SK-N-SH treated with all-trans-retinoic acid at 6 μM for 48 hours (cell line): ENCODE data around the gene CDH4.

Source experiments
- ATAC-seq: fragments of 200-7000 bp; cut with Tn5 transposase; 3 replicates; pipeline ENCODE4 v1.9.1; 2020; ENCODE audit warnings: mild to moderate bottlenecking, moderate library complexity
- BACH2 ChIP-seq: fragments of 250-450 bp; sonication (Bioruptor Pico); IDR thresholded peaks from 2 replicates; pipeline ENCODE4 v1.9.0; 2021; ENCODE audit warnings: mild to moderate bottlenecking, borderline replicate concordance
- CSDC2 ChIP-seq: fragments of 250-450 bp; sonication (Bioruptor Pico); IDR thresholded peaks from 2 replicates; pipeline ENCODE4 v1.5.0; 2020; ENCODE audit warnings: mild to moderate bottlenecking, moderate library complexity
- CSRNP3 ChIP-seq: fragments of 250-450 bp; sonication (Bioruptor Pico); IDR thresholded peaks from 2 replicates; pipeline ENCODE4 v1.5.1; 2021; ENCODE audit warnings: mild to moderate bottlenecking, moderate library complexity
- GLIS3 ChIP-seq: fragments of 250-450 bp; sonication (Bioruptor Pico); IDR thresholded peaks from 2 replicates; pipeline ENCODE4 v1.5.0; 2020; ENCODE audit warnings: mild to moderate bottlenecking, moderate library complexity
- OSR1 ChIP-seq: fragments of 250-450 bp; sonication (Bioruptor Pico); IDR thresholded peaks from 2 replicates; pipeline ENCODE4 v1.8.0; 2022; ENCODE audit warnings: moderate library complexity, mild to moderate bottlenecking, inconsistent platforms
- POU6F1 ChIP-seq: fragments of 250-450 bp; sonication (Bioruptor Pico); IDR thresholded peaks from 2 replicates; pipeline ENCODE4 v1.8.0; 2021; ENCODE audit warnings: low read depth, mild to moderate bottlenecking, moderate library complexity, borderline replicate concordance
- RARB ChIP-seq: fragments of 250-450 bp; sonication (Bioruptor Pico); IDR thresholded peaks from 2 replicates; pipeline ENCODE4 v1.8.0; 2021; ENCODE audit warnings: mild to moderate bottlenecking, moderate library complexity
- SNAI2 ChIP-seq: fragments of 250-450 bp; sonication (Bioruptor Pico); IDR thresholded peaks from 2 replicates; pipeline ENCODE4 v1.5.0; 2020; ENCODE audit warnings: mild to moderate bottlenecking, moderate library complexity
- TCF4 ChIP-seq: fragments of 250-450 bp; sonication (Bioruptor Pico); IDR thresholded peaks from 2 replicates; pipeline ENCODE4 v1.8.0; 2021; ENCODE audit warnings: mild to moderate bottlenecking, moderate library complexity, borderline replicate concordance
- TOX ChIP-seq: fragments of 250-450 bp; sonication (Bioruptor Pico); IDR thresholded peaks from 2 replicates; pipeline ENCODE4 v1.8.0; 2021; ENCODE audit warnings: mild to moderate bottlenecking, moderate library complexity, borderline replicate concordance
- ZC3H10 ChIP-seq: fragments of 250-450 bp; sonication (Bioruptor Pico); IDR thresholded peaks from 2 replicates; pipeline ENCODE4 v1.5.1; 2021; ENCODE audit warnings: mild to moderate bottlenecking, moderate library complexity
- ZFP30 ChIP-seq: fragments of 450-650 bp; formaldehyde crosslinking; IDR thresholded peaks from 2 replicates; pipeline ENCODE4 v1.5.0; 2022; ENCODE audit warnings: mild to moderate bottlenecking, moderate library complexity
- ZNF70 ChIP-seq: fragments of 450-650 bp; formaldehyde crosslinking; IDR thresholded peaks from 2 replicates; pipeline ENCODE4 v1.5.0; 2020; ENCODE audit warnings: mild to moderate bottlenecking, moderate library complexity
- ZNF8 ChIP-seq: fragments of 450-650 bp; formaldehyde crosslinking; IDR thresholded peaks from 2 replicates; pipeline ENCODE4 v1.5.0; 2020; ENCODE audit warnings: mild to moderate bottlenecking, moderate library complexity
- TF ChIP-seq, protein P1 (sequence below): fragments of 250-450 bp; sonication (Bioruptor Pico); IDR thresholded peaks from 2 replicates; pipeline ENCODE4 v1.8.0; 2020; ENCODE audit warnings: mild to moderate bottlenecking, moderate library complexity, borderline replicate concordance
- TF ChIP-seq, protein P2 (sequence below): fragments of 250-450 bp; sonication (Bioruptor Pico); IDR thresholded peaks from 2 replicates; pipeline ENCODE4 v1.5.1; 2020; ENCODE audit warnings: low read depth, mild to moderate bottlenecking, moderate library complexity

Gene CDH4

DNA sequence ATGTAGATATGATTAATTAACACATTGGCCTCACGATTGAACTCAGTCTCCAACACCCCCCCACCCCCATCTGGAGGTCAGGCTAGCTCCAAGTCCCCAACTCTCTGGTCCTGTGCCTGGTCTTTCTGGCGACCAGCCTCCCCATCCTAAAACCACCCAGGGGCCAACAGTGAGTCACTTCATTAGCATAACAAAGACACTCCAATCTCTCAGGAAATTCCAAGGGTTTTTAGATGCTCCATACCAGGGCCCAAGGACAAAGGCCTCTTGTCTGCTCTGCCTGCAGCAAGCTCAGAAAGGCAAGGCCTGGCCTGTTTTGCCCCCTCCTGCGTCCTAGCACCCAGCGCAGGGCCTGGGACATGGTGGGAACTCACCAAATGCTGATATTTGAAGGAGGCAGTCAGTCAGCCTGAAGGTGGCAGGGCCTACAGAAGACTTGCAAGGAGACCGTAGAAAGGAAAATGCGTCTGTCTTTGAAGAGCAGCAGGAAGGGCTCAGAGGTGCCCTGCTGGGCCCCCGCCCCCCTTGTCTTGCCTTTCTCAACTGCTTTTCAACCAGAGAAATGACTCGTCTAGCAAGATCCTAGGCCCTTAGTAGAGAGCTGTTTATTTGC, 184.7 kb downstream of the CDH4 start:
- ATAC-seq = no peak
- TF ChIP-seq ZFP30 (CRISPR knock-in tag) (no peak), CSDC2 (no peak), BACH2 (no peak), POU6F1 (CRISPR knock-in tag) (no peak), ZNF8 (no peak), SNAI2 (CRISPR knock-in tag) (no peak), TOX (CRISPR knock-in tag) (no peak)

GRCh38 chr20:61437280-61438206, 185.5 kb downstream of the CDH4 start:
- TF ChIP-seq POU6F1 (CRISPR knock-in tag) = no peak
- no peak for ATAC-seq

- TF ChIP-seq ZNF8 (no peak), SNAI2 (CRISPR knock-in tag) (no peak), ZC3H10 (no peak), POU6F1 (CRISPR knock-in tag) (no peak), OSR1 (CRISPR knock-in tag) (no peak)
- ATAC-seq = no peak
Measured at GRCh38 chr20:61438285-61438684, 186.2 kb downstream of the CDH4 start.

- ATAC-seq = no peak
- TF ChIP-seq CSDC2 = no peak
- TF ChIP-seq POU6F1 (CRISPR knock-in tag) = no peak
- no peak for TF ChIP-seq GLIS3 (CRISPR knock-in tag)
- no peak for TF ChIP-seq ZC3H10
- TF ChIP-seq, protein P1, sequence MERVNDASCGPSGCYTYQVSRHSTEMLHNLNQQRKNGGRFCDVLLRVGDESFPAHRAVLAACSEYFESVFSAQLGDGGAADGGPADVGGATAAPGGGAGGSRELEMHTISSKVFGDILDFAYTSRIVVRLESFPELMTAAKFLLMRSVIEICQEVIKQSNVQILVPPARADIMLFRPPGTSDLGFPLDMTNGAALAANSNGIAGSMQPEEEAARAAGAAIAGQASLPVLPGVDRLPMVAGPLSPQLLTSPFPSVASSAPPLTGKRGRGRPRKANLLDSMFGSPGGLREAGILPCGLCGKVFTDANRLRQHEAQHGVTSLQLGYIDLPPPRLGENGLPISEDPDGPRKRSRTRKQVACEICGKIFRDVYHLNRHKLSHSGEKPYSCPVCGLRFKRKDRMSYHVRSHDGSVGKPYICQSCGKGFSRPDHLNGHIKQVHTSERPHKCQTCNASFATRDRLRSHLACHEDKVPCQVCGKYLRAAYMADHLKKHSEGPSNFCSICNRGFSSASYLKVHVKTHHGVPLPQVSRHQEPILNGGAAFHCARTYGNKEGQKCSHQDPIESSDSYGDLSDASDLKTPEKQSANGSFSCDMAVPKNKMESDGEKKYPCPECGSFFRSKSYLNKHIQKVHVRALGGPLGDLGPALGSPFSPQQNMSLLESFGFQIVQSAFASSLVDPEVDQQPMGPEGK = no peak
- no peak for TF ChIP-seq ZNF8
- no peak for TF ChIP-seq SNAI2 (CRISPR knock-in tag)
- TF ChIP-seq CSRNP3 = no peak
- TF ChIP-seq BACH2 = no peak
- no peak for TF ChIP-seq ZFP30 (CRISPR knock-in tag)
- no peak for TF ChIP-seq TCF4
- TF ChIP-seq ZNF70 (CRISPR knock-in tag) = no peak
- TF ChIP-seq, protein P2, sequence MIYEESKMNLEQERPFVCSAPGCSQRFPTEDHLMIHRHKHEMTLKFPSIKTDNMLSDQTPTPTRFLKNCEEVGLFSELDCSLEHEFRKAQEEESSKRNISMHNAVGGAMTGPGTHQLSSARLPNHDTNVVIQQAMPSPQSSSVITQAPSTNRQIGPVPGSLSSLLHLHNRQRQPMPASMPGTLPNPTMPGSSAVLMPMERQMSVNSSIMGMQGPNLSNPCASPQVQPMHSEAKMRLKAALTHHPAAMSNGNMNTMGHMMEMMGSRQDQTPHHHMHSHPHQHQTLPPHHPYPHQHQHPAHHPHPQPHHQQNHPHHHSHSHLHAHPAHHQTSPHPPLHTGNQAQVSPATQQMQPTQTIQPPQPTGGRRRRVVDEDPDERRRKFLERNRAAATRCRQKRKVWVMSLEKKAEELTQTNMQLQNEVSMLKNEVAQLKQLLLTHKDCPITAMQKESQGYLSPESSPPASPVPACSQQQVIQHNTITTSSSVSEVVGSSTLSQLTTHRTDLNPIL = no peak
- TF ChIP-seq RARB (CRISPR knock-in tag) = no peak
- TF ChIP-seq, all 23 proteins: peak for 0
Measured at GRCh38 chr20:61439251-61439650, 187.2 kb downstream of the CDH4 start.
